HG03135 (cell line): ENCODE results near the gene HOXA10.

Experiments
- ATAC-seq: cut with Tn5 transposase; IDR thresholded peaks from one replicate; pipeline ENCODE4 v1.9.1; 2021; ENCODE audit warnings: mild to moderate bottlenecking, moderate library complexity; ENCODE audit not compliant: unreplicated experiment

The HOXA10 gene

GRCh38 chr7:27203964-27204594 is 30.0 kb upstream of the HOXA10 start:
- no peak for ATAC-seq

DNA sequence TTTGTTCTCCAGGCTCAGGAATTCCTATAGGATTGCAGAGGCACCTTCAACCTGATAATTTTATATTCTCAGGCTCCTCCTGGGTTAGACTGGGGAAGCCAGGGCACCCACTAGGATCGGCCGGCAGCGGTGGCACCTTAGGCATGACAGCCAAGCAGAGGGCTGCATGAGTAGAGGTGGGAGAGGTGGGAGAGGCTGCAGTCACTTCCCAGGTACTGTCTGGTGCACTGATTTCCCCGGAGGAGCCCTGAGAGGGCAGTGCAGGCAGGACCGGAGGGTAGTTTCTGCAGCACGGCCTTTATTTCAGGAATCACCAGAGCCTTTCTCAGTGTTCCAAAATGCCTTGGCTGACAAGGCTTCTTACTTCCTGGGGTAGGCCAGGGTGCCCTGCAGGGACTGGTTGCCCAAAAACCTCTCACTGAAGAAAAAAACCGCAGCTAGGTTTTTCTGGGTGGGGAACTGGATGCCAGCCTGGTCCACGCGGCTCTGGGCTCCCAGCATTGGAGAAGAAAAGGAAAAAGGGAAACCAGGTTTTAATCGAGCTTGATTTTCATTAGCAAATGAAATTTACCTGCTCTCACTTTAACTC is 29.3 kb upstream of the HOXA10 start:
- ATAC-seq = no peak

GRCh38 chr7:27202862-27203134 is 28.7 kb upstream of the HOXA10 start:
- no peak for ATAC-seq

DNA sequence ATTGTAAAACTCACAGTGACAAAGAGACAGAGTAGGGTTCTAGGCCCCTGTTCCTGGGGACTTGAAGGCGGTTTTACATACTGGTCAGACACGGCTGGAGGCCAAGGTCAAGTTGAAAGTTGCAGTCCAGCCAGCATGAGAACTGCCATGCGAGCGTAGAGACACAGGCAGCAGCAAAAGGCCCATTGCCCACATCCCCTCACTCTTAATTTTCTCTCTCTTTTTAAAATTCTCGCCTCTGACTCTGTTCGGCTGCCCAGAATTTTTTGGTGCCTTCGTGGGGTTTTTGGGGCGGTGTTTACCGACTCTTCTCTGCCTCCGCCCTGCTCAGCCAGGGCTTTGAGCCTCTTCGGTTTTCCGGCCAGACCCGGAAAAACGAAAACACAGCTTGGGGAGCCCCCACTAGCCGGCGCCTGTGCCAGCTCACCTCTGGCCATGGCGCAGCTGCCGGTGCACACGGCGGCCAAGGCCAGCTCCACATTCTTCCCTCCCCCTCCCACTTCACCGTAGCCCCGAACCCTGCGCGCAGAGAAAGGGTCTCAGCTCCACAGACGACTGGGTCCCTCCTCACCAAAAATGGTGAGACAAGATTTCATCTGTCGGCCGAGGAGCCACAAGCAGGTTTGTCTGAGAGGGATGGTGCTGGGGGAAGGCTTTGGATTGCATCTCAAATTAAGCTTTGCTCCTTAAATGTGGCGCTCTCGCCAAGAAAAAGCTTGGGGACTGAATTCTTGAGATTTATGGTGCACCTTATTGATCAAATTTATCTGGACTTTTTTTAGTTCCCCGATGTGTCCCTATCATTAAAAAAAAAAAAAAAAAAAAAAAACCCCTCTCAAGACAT is 28.1 kb upstream of the HOXA10 start:
- ATAC-seq = no peak

GRCh38 chr7:27201580-27202017 is 27.5 kb upstream of the HOXA10 start:
- no peak for ATAC-seq

DNA sequence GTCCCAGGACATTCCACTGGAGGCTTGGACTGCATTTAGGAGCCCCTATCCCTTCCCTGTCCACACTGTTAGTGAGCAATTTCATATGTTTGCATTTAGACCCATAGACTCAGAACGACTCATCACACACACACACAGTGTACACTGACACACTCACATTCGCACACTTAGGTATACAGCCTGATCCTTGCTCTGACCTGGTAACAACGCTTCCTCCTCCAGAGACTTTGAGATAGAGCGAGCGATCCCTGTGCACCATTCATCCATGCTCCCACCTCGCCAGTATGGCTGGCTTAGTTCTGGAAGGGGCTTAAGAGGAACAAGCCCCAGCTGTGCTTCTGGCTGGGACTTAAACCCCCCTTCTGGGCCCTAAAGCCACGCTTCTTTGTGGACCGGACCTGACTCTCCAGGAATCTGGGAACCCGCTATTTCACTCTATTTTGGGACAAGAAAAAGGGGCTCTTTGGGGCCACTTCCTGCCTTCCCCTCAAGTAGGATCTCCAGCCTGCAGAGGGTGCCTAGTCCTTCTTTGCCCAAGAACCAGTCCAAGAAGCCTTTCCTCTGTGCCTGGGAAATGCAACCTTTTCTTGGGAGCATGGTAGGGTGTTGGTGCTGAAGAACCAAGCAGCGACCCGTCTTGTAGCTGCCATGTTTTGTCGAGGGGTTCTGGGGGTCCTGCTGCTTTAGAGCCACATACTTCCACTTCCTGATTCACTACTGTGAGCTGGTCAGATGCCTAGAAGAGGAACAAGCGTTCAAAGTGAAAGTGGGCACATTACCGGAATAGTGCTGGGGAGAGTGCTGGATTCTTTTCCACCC is 26.9 kb upstream of the HOXA10 start:
- no peak for ATAC-seq

GRCh38 chr7:27199849-27200760 is 26.0 kb upstream of the HOXA10 start, which contains the start of gene HOXA13:
Gene HOXA13, minus strand, starts transcription at chr7:27200091. Its CDS starts 14 bp downstream, at chr7:27200077.
- no peak for ATAC-seq

GRCh38 chr7:27198871-27199801 is 25.0 kb upstream of the HOXA10 start:
- ATAC-seq = no peak

DNA sequence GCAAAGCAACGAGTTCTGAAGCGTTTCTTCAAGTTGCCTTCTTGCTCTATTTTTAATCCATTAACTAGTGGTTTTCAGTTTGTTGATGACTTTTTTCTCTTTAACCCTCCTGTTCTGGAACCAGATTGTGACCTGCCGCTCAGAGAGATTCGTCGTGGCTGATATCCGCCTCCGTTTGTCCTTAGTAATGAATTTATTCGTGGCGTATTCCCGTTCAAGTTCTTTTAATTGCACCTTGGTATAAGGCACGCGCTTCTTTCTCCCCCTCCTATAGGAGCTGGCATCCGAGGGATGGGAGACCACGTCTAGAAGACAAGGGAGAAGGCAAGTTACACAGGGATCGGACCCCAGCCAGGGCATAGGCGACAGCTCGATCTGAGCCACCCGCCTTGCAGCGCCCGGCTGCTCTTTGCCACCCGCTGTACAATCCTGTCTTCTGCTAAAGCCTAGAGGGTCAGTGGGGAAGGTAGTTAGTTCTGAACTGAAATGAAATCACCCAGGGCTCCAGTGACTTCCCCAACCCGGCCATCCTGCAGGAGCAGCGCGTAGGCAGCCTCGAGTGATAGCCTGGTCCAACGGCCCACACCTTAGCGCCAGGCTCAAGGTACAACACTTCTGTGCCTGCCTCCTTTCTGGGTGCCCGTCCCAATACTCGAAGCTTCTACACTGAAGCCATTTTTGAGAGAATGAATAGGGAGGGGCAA is 24.2 kb upstream of the HOXA10 start:
- no peak for ATAC-seq

DNA sequence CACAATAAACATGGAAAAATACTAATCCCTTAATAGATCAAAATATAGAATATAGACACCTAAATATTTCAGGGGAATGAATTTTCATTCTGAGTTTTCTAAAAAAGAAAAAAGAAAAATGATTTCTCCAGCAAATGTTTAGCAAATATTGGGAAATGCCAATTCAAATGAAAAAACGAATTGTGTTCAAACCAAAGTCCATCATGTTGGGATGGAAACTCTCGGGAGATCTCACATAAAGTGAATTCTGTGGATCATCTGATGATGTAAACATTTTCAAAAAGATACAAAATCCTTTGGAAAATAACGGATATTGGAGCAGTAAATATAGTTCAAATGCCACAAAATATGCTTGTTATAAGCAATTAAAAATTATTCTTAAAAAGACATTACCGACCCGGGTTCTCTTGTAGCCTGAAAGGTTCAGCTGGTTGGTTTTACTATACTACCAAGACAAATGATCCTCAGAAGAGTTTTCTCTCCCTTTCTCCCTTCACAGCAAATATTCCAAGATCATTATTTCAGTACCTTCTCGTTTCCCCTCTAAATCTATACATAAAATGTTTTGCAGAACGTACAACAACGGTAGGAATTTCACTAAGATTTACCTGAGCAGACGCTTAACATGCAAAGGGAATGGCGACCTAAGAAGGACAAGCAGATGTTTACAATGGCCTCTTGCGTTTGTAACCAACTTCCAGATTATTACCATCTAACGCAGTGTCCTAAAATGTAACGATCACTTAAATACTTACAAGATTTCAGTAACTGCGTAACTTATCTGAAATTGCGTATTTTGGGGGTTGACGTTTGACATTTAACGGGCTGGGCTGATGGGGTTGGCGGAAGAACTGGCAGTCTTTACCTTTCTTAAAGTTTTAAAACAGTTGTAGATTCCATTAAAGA is 23.3 kb upstream of the HOXA10 start:
- ATAC-seq = no peak

GRCh38 chr7:27196287-27196767 is 22.2 kb upstream of the HOXA10 start:
- no peak for ATAC-seq

- no peak for ATAC-seq
These were observed 20.7 kb upstream of the HOXA10 start for GRCh38 chr7:27194686-27195379.

DNA sequence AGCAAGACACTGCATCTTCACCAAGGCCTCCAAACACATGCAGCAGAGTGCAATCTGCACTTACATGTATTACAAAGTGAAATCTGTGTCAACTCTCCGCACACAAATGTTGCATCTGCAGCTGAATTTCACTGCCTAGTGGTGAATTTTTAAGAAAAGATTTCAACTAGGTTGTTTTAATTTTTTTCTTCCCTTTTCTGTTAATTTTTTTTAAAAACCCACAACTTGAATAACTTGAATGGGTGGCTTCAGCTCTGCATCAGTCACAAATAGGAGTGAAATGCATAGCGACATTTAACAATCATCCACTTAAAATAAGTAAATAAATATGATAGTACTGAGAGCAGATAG is 19.9 kb upstream of the HOXA10 start:
- no peak for ATAC-seq

DNA sequence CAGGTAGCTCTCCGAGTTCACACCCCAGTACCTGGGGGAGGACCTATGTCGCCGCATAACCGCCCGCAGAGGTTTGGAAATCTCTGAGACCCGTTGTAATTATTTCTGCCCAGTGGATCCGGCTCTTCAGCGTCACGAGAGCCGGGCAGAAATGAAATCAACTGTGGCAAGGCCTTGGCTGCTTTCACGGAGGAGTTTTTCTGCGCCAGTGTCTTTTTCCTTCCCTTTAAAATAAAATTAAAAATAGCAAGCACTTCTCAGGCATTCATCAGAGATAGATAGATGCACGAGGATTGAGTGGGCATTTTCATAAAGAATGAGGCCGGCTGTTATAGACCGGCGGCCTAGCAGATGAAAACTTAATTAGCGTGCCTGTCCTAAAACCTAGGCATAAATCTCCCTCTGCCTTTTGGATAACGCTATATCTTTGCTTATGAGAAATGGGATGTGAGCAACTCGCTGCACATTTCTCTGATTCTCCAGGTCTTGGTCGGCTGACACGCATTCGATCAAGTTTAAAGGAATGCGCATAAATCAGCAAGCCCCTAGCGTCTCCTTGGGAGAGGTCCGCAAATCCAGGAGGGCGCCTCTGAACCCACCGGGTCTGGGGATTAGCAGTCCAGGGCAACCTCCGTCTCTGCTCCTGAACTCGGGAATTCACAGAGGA is 19.3 kb upstream of the HOXA10 start:
- no peak for ATAC-seq

- ATAC-seq = no peak
These were observed 18.6 kb upstream of the HOXA10 start for GRCh38 chr7:27192546-27193334.
